Measurements from ENCODE around the gene SUN3.

Gene SUN3

DNA sequence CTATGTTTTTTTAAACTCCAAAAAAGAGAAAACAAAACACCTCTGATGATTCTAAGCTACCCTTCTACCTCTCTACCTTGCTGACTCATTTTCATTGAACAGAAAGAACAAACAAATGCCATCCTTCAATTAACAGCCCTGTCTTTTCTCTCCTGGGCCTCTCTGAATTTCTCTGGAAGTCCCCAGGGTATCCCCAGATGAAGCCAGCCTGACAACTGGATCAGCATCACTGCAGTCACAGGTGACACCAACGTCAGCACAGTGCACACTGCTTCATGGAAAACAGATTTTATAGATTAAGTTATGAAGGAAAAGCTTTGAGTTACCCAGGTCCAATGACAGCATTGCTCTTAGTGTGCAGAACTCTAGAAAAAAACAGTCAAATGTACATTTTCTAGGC lies 55.2 kb downstream of the SUN3 start:
- no peak for DNase-seq

DNA sequence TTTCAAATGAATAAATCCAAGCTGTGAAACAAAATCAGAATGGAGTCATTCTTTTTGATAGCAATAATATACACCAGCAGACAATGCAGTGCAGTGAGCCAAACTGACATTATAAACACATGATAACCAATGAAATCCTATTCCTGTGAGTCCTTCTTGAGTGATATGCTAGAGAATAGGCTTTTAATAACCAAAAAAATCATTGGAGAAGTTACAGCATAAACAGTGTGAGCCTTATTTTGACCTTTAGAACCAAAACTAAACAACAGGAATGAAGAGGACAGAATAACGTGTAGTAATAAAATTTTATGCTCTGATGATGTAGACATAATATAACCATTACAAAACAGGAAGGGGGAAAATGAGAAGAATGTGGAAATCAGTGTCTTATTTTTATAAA lies 58.1 kb downstream of the SUN3 start:
- no peak for DNase-seq

DNA sequence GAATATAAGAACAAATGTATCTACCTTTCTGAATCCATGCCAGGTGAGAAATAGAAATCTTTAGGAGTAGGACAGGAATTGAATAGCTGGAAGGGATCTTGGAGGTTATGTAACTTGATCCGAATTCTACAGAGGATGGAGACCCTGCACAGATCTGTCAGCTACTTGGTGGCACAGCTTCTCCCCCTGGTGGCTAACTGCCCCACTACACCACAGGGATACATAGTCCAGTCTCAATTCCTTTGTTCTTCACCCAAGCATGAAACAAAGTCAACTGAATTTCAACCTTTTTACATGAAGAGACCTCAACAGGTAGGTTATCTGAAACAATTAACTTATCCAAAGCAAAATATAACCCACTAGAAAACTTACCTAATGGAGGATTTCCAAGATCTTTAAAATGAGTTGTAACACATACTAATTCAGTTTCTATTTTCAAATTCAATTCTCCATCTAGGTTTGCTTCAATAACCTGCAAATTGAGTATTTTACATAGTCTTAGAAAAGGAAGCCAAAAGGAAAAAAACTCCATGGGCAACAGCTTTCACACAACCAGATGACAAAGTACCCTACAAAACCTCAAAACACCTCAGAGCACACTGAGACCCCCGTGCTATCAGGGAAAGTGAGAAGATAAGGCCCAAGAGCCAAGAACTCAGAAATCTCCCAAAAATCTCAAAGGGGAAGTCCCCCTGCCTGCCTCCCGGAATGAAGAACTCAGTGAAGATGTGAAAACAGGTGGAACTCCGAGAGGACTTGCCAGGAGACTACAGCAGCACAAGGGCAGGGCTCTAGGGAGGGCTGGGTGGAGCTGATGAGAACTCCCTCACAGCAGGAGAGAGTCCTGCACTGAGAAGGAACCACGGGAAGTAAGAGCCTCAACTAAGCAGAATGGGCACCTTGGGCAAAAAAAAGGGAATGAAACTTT lies 59.8 kb downstream of the SUN3 start:
- peak; percentile 3 for DNase-seq

- no peak for DNase-seq
Observed at GRCh38 chr7:47967708-47968107, 61.2 kb downstream of the SUN3 start.

DNA sequence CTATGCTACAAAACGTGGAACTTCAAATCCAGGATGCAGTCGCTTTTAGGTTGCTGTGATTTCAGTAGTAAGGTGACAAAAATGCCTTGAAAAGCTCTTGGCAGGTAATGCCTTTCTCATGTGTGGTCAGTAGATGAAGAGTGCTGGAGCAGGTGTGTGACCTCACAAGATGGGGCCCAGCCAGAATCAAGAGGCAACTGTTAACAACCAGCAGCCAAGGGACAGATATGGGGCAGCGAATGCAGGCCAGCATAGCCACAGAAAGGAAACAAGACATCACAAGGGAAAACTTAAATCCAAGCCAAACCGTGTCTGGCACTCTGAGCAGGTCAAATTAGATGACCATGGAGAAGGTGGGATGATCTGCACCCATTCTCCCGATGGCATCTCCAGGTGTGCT lies 61.8 kb downstream of the SUN3 start:
- DNase-seq: no peak

DNA sequence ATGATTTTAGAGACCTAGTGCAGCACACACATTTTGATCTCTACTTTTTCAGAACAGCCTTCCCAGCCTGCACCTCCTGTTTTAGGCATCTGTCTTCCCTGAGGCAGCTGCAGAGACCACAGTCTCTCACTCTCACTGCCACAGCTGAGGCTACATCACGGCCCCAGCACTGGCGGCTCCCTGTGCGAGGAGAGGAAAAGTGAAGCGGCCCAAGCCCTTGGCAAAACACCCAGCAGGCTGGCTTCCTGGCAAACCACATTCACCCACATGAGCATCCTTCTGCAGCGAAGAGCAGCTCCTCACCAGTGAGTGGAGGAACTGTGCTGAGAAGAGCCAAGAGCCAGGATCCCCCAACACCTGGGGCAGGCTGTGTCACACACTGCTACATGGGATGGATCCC lies 63.5 kb downstream of the SUN3 start:
- DNase-seq: no peak

DNA sequence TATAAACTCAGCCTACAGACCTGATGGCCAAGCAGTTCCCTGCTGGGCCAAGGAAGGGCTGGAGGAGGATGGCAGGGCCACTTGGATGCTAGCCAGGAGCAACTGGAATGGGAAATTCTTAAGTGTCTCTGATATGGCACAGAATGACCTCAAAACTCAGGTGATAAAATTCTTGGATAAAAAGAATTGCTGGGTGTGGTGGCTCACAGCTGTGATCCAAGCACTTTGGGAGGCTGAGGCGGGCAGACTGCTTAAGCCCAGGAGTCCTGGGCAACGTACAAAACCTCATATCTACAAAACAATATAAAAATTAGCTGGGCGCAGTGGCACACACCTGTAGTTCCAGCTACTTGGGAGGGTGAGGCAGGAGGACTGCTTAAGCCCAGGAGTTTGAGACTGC lies 66.6 kb downstream of the SUN3 start:
- no peak for DNase-seq

DNA sequence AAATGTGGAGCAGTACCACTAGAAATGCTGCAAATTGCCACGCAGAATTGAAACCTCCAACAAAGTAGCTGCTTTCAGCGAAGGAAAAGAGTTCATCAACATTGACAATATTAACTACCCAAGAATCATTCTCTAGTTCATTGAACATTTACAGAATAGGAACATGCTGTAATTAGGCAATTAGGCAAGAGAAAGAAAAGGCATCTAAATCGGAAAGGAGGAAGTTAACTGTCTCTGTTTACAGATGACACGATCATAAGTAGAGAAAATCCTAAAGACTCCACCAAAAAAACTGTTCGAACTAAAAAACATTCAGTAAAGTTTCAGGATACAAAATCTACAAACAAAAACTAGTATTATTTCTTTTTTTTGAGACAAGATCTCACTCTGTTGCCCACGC lies 71.8 kb downstream of the SUN3 start:
- no peak for DNase-seq

- no peak for DNase-seq
Observed at GRCh38 chr7:47956220-47956619, 72.7 kb downstream of the SUN3 start.

DNA sequence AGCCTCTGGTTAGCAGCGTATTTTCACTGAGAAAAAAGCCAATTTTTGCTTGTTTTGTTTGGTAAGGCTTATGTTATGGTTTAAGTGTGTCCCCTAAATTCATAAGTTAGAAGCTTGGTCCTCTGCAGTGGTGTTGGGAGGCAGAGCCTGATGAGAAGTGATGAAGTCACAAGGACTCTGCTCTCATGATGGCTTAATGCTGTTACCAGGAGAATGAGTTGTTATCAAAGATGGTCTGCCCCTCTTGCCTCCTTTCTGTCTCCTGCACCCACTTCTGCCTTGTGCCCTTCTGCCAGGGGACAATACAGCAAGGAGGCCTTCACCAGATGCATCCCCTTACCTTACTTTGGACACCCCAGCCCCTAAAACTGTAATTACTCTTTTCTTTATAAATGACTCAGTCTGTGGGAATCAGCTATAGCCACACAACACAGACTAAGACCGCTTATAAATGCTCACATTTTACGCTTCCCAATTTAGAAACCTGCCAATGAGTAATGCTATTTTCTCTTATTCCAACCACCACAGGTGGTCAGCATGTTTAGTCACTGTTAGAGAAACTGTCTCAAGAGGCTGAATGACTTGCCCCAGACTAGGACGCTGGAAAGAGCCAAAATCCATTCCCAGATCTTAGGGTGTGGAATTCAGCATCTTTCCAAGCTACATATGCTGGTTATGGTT lies 74.5 kb downstream of the SUN3 start:
- no peak for DNase-seq

GRCh38 chr7:47953822-47954221 lies 75.1 kb downstream of the SUN3 start:
- DNase-seq: no peak

- DNase-seq: no peak
Observed at GRCh38 chr7:47952224-47952623, 76.7 kb downstream of the SUN3 start.

DNA sequence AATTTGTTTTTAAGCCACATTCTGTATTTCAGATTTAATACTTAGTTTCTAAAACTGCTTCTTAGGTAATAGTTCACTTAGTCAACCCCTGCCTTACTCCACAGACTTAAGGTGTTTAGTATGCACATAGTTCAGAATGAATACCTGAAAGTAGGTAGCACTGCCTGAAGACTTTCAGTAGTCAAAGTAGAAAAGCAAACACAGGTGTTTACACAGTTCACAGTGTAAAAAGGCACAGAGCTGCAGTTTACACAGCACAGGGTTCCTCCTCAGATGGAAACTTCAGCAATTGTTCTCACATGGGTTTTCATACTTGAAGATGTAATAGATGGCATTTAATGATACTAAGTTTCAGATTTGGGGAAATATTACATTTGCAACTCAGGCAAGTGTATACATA lies 77.5 kb downstream of the SUN3 start:
- no peak for DNase-seq

- DNase-seq: no peak
Observed at GRCh38 chr7:47950714-47951113, 78.2 kb downstream of the SUN3 start.

- no peak for DNase-seq
Observed at GRCh38 chr7:47949703-47950102, 79.2 kb downstream of the SUN3 start.

- no peak for DNase-seq
Observed at GRCh38 chr7:47948141-47948790, 80.6 kb downstream of the SUN3 start, which contains the start of gene PKD1L1. Gene PKD1L1 (minus strand): TSS chr7:47948466. CDS start chr7:47948440, 26 bp downstream.

- DNase-seq: no peak
Observed at GRCh38 chr7:47947355-47947749, 81.6 kb downstream of the SUN3 start.

DNA sequence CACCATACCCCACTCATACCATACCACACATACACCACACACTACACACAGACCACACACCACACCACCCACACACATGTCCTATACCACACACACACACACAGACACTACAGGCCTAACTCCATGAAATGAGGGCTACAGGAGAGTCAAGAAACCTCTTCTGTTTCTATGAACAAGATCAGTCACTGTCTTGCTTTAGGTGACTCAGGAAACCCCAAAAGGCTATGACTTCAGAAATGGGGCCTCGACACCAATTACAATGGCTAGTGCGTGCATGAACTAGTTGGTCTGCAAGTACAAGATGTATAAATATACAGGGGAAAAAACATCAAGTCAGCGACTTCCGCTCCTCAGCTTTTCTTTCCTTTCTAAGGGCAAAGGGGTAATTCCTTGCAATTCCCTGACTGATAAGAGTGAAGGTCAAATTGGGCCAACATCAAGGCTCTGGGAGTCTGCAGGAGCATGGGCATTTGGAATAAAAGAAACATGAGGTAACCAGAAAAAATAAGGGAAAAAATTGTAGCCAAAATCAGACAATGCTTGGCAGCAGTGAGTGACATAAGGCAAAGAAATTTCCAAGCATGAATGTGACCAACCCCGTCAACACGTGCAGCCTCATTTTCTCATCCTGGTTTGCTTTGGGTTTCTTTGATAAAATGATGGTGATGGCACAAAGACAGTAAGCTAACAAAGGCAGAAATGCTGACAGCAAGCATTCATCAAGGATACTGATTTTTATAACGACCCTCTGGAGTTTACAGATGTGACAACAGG lies 82.1 kb downstream of the SUN3 start:
- DNase-seq: no peak

GRCh38 chr7:47945261-47946015 lies 83.5 kb downstream of the SUN3 start:
- DNase-seq: peak; percentile 18

DNA sequence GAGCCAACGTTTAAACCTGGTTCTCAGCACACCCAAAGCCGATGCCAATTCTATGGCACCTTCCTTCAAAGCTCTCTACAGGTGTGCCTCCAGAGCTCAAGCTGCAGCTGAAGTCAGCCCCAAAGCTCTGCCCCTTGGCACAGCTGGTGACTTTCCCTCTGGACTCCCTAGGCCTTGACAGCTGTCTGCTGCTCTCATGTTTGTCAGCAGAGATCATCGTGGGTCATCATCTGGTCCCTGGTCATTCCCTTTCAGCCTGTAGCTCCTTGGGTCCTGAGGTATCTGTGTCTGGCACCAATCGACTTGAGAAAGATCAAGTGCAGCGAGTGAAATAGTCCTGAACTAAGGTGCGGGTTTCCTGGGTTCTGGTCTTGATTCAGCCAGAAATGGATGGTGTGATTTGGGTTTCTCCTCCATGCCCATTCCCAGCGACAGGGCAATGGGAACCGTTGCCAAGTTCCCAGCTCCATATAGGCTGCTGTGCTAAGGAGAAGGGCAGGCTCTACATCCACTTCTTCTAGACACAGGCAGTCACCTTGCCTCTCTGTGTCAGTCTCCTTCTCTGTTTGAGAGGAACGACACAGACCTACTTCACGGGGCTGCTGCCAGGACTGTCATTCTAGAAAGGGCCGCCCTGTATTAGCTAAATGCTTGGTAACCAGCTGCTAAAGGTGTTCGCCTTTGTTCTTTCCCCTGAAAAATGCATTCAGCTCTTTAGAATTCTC lies 84.2 kb downstream of the SUN3 start:
- DNase-seq: no peak

- DNase-seq: no peak
Observed at GRCh38 chr7:47943676-47944474, 85.0 kb downstream of the SUN3 start.

Data from NCI-H2227 treated with DMSO at 0.1 percent for 48 hours (cell line).